Measurements from ENCODE around the gene CDK14.

- no peak for TF ChIP-seq CTCF (IDR thresholded peaks at IDR 0.05; ENCODE audit: control extremely low read depth in 1 of 3, insufficient read depth in 1 of 3, low read depth in 1 of 3, low read length in 3 of 3)
- TF ChIP-seq JUND (IDR thresholded peaks at IDR 0.05; ENCODE audit: low read length): no peak
- TF ChIP-seq BRCA1 (IDR thresholded peaks at IDR 0.05; ENCODE audit: low read depth, low read length): no peak
- no peak for TF ChIP-seq CBX5 (IDR thresholded peaks at IDR 0.05; ENCODE audit: low read depth, low read length)
- TF ChIP-seq POU5F1 (IDR thresholded peaks at IDR 0.05; ENCODE audit: low read depth, low read length): no peak
- no peak for TF ChIP-seq RFX5 (IDR thresholded peaks at IDR 0.05; ENCODE audit: borderline replicate concordance, low read depth, low read length)
- no peak for TF ChIP-seq CBX8 (IDR thresholded peaks at IDR 0.05; ENCODE audit: borderline replicate concordance, low read depth, low read length)
- TF ChIP-seq, protein P1, sequence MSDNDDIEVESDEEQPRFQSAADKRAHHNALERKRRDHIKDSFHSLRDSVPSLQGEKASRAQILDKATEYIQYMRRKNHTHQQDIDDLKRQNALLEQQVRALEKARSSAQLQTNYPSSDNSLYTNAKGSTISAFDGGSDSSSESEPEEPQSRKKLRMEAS (IDR thresholded peaks at IDR 0.05): no peak
- no peak for TF ChIP-seq JUN (IDR thresholded peaks at IDR 0.05; ENCODE audit: low read depth, low read length)
- no peak for TF ChIP-seq SIRT6 (IDR thresholded peaks at IDR 0.05; ENCODE audit: low read length)
- TF ChIP-seq POLR2AphosphoS5 (IDR thresholded peaks at IDR 0.05; ENCODE audit: low read depth, low read length): no peak
These were observed 64.7 kb downstream of the CDK14 start for GRCh38 chr7:90660819-90661218.
